Measurements from ENCODE around the gene RNU4-1.
"Not testable (repeated sequence)": the region's sequence is repeated elsewhere in the genome, so short reads cannot be mapped to it uniquely, and the experiment has no call there.

RNU4-1 gene

GRCh38 chr12:120258323-120258896 is 34.6 kb downstream of the RNU4-1 start:
- DNase-seq (ENCODE audit: low read depth) = no peak

- no peak for DNase-seq (ENCODE audit: low read depth)
Observed at GRCh38 chr12:120257041-120257821, 35.8 kb downstream of the RNU4-1 start.

GRCh38 chr12:120254809-120255208 is 38.2 kb downstream of the RNU4-1 start:
- no peak for DNase-seq (ENCODE audit: low read depth)

GRCh38 chr12:120253313-120253712 is 39.7 kb downstream of the RNU4-1 start:
- not testable (repeated sequence) for DNase-seq (ENCODE audit: low read depth)

- peak; percentile 75 for DNase-seq (ENCODE audit: low read depth)
Observed at GRCh38 chr12:120252071-120252906, 40.7 kb downstream of the RNU4-1 start.

GRCh38 chr12:120251364-120252070 is 41.5 kb downstream of the RNU4-1 start:
- DNase-seq (ENCODE audit: low read depth) = not testable (repeated sequence)

- no peak for DNase-seq (ENCODE audit: low read depth)
Observed at GRCh38 chr12:120249875-120250795, 42.9 kb downstream of the RNU4-1 start.

- DNase-seq (ENCODE audit: low read depth) = no peak
Observed at GRCh38 chr12:120249266-120249874, 43.7 kb downstream of the RNU4-1 start.

- DNase-seq (ENCODE audit: low read depth) = no peak
Observed at GRCh38 chr12:120247621-120248030, 45.4 kb downstream of the RNU4-1 start.

GRCh38 chr12:120247183-120247582 is 45.9 kb downstream of the RNU4-1 start:
- no peak for DNase-seq (ENCODE audit: low read depth)

- DNase-seq (ENCODE audit: low read depth) = not testable (repeated sequence)
Observed at GRCh38 chr12:120246705-120247104, 46.3 kb downstream of the RNU4-1 start.
